ENCODE results near the gene POU2F3. TPM values are rescaled to one million over a fixed set of nuclear protein-coding genes. Genes with fewer than 3 reads are reported as not detected.

Gene POU2F3
- total and polyA plus RNA-seq, 7 donors: not detected

GRCh38 chr11:120285256-120285655 lies 45.3 kb downstream of the POU2F3 start:
- no peak for ATAC-seq
- no peak for DNase-seq
- Histone ChIP-seq H3K36me3 (ENCODE audit: insufficient read depth in 1 of 2, low read depth in 1 of 2) (peaks cover 0 to 2% of the 10 kb centered on the region in 2 donors), H3K4me3 (no peak overlapping the region), H3K9me3 (no peaks in the 10 kb centered on the region), H3K27ac (no peak overlapping the region), H3K4me1 (no peaks in the 10 kb centered on the region), H3K27me3 (ENCODE audit: insufficient read depth in 3 of 3, low read length in 2 of 3) (peaks cover 0 to 11% (median under 1%) of the 10 kb centered on the region in 3 donors)
- 85 to 88% (median 87%) methylated on average over 4 of the region's 4 CpGs for WGBS, 3 donors
- TF ChIP-seq, protein P1, sequence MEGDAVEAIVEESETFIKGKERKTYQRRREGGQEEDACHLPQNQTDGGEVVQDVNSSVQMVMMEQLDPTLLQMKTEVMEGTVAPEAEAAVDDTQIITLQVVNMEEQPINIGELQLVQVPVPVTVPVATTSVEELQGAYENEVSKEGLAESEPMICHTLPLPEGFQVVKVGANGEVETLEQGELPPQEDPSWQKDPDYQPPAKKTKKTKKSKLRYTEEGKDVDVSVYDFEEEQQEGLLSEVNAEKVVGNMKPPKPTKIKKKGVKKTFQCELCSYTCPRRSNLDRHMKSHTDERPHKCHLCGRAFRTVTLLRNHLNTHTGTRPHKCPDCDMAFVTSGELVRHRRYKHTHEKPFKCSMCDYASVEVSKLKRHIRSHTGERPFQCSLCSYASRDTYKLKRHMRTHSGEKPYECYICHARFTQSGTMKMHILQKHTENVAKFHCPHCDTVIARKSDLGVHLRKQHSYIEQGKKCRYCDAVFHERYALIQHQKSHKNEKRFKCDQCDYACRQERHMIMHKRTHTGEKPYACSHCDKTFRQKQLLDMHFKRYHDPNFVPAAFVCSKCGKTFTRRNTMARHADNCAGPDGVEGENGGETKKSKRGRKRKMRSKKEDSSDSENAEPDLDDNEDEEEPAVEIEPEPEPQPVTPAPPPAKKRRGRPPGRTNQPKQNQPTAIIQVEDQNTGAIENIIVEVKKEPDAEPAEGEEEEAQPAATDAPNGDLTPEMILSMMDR (IDR thresholded peaks at IDR 0.05): no peak
- intact Hi-C loops (cut with DNase I): loop anchor here in 1 of 2 donors (10.0 kb wide), 1 partner anchor 630 kb away; no protein-coding TSS in a partner anchor

DNA sequence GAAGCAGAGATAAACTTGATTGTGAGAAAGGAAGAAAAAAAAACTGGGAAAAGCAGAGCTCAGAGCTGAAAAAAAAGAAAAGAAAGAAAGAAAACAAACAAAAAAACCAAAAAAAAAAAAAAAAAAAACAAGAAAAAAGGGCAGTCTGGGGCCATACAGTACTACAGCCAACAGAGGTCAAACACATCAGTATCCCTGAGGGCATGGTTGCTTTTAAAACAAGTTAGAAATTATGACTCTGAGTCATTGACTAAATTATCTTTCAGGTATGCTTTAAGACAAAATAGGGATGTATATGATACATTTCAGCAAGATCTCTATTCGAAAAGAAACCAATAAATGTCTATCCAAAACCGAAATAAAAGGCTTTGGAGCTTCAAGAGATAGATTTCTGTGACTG lies 48.1 kb downstream of the POU2F3 start:
- H3K36me3 ChIP-seq (ENCODE audit: insufficient read depth in 1 of 2, low read depth in 1 of 2): peaks cover 0 to 2% of the 10 kb centered on the region in 2 donors
- TF ChIP-seq, protein P1 (IDR thresholded peaks at IDR 0.05): no peak
- DNase-seq (no peak), ATAC-seq (no peak)
- peaks cover 0 to 25% (median 2%) of the 10 kb centered on the region in 3 donors for H3K27me3 ChIP-seq (ENCODE audit: insufficient read depth in 3 of 3, low read length in 2 of 3)
- no peak overlapping the region for H3K27ac ChIP-seq
- no peaks in the 10 kb centered on the region for H3K4me1 ChIP-seq
- 94 to 97% (median 95%) methylated on average over 2 of the region's 2 CpGs for WGBS, 3 donors
- intact Hi-C loops (cut with DNase I): loop anchor here in 1 of 2 donors (10.0 kb wide), 1 partner anchor 633 kb away; no protein-coding TSS in a partner anchor
- no peaks in the 10 kb centered on the region for H3K9me3 ChIP-seq
- H3K4me3 ChIP-seq: no peak overlapping the region

- Histone ChIP-seq H3K4me1 (no peaks in the 10 kb centered on the region), H3K27ac (no peak overlapping the region), H3K9me3 (no peaks in the 10 kb centered on the region), H3K4me3 (no peak overlapping the region), H3K36me3 (ENCODE audit: insufficient read depth in 1 of 2, low read depth in 1 of 2) (peaks cover 0 to 2% of the 10 kb centered on the region in 2 donors), H3K27me3 (ENCODE audit: insufficient read depth in 3 of 3, low read length in 2 of 3) (peaks cover 3 to 35% (median 3%) of the 10 kb centered on the region in 3 donors)
- 69 to 74% (median 72%) methylated on average over 9 of the region's 9 CpGs for WGBS, 3 donors
- ATAC-seq (no peak), DNase-seq (no peak)
- intact Hi-C loops (cut with DNase I): loop anchor here in 1 of 2 donors (10.0 kb wide), 1 partner anchor 635 kb away; no protein-coding TSS in a partner anchor
- TF ChIP-seq, protein P1 (IDR thresholded peaks at IDR 0.05): no peak
Observed at GRCh38 chr11:120289426-120289825, 49.5 kb downstream of the POU2F3 start.

- Histone ChIP-seq H3K27me3 (ENCODE audit: insufficient read depth in 3 of 3, low read length in 2 of 3) (peaks cover 3 to 48% (median 5%) of the 10 kb centered on the region in 3 donors), H3K4me1 (no peaks in the 10 kb centered on the region), H3K4me3 (no peak overlapping the region), H3K36me3 (ENCODE audit: insufficient read depth in 1 of 2, low read depth in 1 of 2) (peaks cover 0 to 2% of the 10 kb centered on the region in 2 donors), H3K9me3 (no peaks in the 10 kb centered on the region), H3K27ac (no peak overlapping the region)
- TF ChIP-seq, protein P1 (IDR thresholded peaks at IDR 0.05): no peak
- intact Hi-C loops (cut with DNase I): no loop called here
- no peak for ATAC-seq
- no peak for DNase-seq
- 24 to 33% (median 30%) methylated on average over 3 of the region's 3 CpGs for WGBS, 3 donors
Observed at GRCh38 chr11:120290956-120291355, 51.0 kb downstream of the POU2F3 start.
